ENCODE measurements around the gene GTF2H2C.
"Not testable (repeated sequence)": the region's sequence is repeated elsewhere in the genome, so short reads cannot be mapped to it uniquely, and the experiment has no call there.

GTF2H2C gene

DNA sequence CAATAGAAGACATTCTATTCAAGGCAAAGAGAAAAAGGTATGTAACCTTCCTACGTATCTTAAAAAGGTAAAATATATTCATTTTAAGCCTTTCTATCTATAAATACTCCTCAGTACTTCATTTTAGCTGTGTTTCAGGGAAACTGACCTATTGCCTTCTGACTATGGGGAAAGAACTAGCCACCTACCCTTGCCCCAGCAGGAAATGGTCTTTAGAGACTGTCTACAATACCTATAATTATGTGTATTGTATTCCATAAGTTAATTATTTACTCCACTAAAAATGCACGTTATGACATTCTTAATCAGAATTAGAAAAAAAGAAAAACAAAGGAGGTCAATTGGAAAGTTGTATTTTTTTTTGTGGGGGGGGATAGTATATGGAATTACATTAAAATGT, 6.2 kb downstream of the GTF2H2C start:
- not testable (repeated sequence) for DNase-seq (ENCODE audit: low spot score)

DNA sequence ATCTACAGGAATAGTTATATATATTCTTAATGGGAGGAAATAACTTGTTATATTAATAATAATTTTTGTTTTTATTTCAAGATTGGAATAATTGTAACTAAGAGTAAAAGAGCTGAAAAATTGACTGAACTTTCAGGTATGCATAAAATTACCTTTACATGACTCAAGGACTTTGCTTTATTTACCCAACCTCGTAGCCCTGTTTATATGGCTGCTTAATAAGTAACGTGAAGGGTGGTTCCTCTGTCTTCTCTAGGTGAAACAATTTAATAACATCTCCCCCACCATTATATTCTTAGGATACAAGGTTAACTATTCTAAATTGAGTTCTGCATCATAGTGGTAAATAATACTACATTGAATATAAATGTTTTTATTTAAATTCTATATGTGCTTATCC, 8.1 kb downstream of the GTF2H2C start:
- not testable (repeated sequence) for DNase-seq (ENCODE audit: low spot score)

DNA sequence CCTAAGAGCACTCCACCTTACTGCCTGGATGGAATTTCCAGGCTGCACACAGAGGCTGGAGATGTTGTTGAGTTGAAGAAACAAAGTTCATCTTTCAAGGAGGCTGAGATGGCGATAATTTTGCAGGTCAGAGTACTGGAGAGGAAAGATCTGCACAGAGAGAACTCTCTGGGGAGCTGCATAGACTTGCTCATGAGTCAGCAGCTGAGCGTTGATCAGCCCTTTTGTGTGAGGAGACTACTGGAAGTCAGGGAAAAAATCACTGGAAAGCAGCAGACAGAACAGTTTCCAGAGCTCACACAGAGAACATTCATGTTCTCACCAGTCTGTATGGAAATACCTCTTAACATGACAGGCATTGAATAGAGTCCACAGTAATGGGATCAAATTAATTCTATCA, 23.4 kb downstream of the GTF2H2C start:
- not testable (repeated sequence) for DNase-seq (ENCODE audit: low spot score)

DNA sequence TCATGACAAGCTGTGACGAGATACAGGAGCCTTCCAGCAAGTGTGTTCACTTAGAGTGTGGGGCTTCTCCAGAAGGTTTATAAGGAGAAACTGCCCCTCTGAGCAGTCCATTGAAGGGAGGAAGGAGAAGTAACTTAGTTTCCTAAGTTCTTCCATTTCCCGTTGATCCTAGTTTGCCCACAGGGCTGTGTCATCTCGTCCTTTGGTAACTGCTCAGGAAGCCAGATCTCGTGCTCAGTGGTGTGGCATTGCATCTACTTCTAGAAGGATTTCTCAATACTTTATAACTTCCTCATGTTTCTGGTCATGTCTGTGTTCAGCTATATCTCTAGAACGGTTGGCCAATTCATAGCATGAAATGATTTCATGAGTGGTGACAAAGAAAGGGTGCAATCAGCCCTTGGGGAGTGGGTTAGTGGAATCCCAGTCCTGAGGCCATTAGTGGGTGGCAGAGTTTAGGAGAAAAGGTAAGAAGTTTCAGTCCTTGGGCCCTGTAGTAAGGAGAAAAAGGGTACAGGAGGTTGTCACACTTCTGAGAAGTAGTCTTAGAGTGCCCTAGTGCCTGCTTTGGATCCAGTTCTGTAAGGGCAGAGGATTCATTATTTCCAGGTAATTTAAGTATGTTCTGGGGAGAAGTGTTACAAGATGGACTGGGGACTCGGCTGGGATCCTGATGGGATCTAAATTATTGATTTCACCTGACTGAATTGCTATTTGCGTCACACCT, 36.3 kb downstream of the GTF2H2C start:
- not testable (repeated sequence) for DNase-seq (ENCODE audit: low spot score)

DNA sequence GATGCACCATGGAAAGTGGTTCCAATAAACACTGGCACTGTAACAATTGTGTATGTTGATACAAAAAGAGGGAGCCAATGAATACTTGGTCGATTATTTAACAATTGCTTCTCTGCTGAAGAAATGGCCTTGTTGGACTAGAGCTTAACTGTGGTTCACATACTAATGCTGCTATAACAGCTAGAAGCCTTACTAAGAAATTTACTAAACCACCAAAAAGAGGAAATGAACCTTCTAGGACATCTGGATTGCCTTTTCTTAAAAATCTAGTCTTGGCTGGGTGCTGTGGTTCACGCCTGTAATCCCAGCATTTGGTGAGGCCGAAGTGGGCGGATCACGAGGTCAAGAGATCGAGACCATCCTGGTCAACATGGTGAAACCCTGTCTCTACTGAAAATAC, 42.0 kb downstream of the GTF2H2C start:
- DNase-seq (ENCODE audit: low spot score): not testable (repeated sequence)

DNA sequence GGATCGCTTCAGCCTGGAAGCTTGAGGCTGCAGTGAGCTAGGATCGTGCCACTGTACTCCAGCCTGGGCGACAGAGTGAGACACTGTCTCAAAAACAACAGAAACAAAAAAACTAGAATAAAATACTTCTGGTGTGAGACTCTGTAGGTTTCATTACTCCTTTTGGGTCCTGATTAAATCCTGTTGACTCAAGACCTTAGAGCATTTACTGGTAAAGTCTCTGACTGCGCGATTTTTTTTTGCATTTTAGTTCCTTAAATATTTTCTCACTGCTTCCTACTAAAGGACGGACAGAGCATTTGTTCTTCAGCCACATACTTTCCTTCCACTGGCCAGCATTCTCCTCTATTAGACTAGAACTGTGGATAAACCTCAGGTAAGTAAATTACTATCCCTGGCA, 46.8 kb downstream of the GTF2H2C start:
- not testable (repeated sequence) for DNase-seq (ENCODE audit: low spot score)

DNA sequence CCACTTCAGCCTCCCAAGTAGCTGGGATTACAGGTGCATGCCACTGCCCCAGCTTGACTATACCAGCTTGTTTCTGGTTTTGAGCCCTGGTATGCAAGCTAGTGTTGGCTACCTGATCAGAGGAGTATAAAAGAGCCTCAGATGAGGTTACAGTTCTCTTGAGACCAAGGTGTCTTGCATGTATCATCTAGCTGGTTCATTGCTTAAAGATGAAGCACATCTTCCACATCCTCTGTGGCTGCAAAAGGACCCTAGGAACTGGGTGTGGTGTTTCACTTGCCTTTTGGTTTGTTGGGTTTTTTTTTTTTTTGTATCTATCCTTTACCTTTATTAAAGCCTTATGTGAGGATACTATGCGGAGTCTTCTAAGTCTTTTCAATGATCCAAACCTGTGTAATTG, 47.8 kb downstream of the GTF2H2C start:
- DNase-seq (ENCODE audit: low spot score): not testable (repeated sequence)

DNA sequence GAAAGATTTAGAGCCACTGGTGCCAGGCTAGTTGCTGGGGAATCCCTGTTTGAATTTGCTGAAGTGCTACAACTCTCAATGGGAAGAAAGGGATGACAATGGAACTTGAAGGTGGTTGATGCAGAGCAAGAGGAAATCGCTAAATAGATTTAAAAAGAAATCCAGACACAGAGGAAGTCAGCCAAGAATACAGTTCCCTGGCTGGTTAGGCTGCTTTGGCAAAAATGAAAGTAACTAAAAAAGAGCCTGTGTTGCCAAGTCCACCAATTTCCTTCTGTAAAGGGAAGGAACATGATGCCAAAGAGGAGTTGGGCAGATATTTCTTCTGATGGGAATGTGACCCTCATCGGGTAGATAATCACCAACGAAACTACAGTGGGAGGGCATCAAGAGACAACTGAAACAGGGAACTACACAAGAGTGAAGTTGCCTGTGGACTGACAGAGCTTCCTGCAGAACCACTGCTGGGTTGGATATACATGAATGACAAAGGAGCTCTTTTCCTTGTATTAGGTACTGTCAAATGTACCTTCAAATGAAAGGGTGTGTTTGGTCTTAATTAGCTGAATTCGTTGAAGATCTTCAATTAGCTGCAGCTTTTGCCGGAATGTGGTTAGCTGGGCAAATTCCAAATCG, 49.0 kb downstream of the GTF2H2C start:
- DNase-seq (ENCODE audit: low spot score): not testable (repeated sequence)

DNA sequence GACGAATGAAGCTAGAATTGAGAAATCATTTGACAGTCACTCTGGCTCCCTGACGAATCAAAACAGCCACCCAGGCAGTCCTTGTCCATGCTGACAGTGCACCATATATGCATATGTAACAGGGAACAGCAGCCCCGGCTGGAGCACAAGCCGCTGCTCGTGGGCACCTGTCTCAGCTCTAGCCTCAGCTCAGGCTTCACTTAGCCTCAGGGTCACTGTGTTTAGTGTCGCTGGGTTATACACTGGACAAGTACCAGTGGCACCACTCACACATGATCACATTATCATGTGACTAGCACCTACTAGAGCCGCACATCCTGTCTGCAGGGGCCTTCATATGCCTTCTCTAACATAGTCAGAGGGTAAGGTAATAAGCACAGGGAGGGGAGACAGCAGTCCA, 54.9 kb downstream of the GTF2H2C start:
- DNase-seq (ENCODE audit: low spot score): not testable (repeated sequence)

DNA sequence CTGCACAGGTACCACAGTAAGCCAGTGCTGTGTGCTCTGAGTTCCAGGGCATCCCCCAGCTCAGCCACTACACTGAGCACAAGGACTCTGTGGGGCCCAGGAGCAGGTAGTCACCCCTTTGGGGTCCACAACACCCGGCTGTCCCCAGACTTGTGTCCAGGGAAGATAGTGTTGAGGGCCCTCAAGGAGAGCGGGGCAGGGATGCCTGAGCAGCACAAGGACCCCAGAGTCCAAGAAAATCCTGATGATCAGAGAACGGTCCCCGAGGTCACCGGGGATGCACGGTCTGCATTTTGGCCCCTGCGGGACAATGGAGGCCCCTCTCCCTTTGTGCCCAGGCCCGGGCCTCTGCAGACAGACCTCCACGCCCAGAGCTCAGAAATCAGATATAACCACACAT, 71.9 kb downstream of the GTF2H2C start:
- DNase-seq (ENCODE audit: low spot score): not testable (repeated sequence)

Data from cerebellar cortex (tissue), 1 donor.